WTC11 (cell line): Measurements from ENCODE around the gene XKR8. TPM values are rescaled to one million over a fixed set of nuclear protein-coding genes. Genes with fewer than 3 reads are reported as not detected.

ENCODE experiments used
- ATAC-seq: fragments of 200-7000 bp; cut with Tn5 transposase; 2 replicates; pipeline ENCODE4 v1.10.0; 2021; ENCODE audit warnings: mild to moderate bottlenecking, moderate library complexity
- CTCF ChIA-PET: fragments of 300-600 bp; sonication (Branson Sonifier 250); formaldehyde crosslinking; loops from one replicate; lab custom pipeline; 2021; ENCODE audit warnings: antibody characterized with exemption; lab: Charles Lee
- POLR2A ChIA-PET: fragments of 350-600 bp; sonication (Branson Sonifier 250); formaldehyde crosslinking; loops from one replicate; lab custom pipeline; 2021; ENCODE audit warnings: antibody characterized with exemption; lab: Charles Lee
- DNase-seq: peaks from one replicate; pipeline ENCODE4 v3.0.0; 2021; ENCODE audit warnings: low spot score
- H3K27ac Mint-ChIP-seq: 2 replicates; pipeline ENCODE4 v1.8.0; 2021; ENCODE audit warnings: mixed read lengths
- H3K27me3 Mint-ChIP-seq: 2 replicates; pipeline ENCODE4 v1.8.0; 2021; ENCODE audit warnings: low read depth, mild to moderate bottlenecking, moderate library complexity, mixed read lengths
- H3K36me3 Mint-ChIP-seq: 2 replicates; pipeline ENCODE4 v1.8.0; 2021; ENCODE audit warnings: mixed read lengths
- H3K4me1 Mint-ChIP-seq: 2 replicates; pipeline ENCODE4 v1.8.0; 2022; ENCODE audit warnings: mixed read lengths
- H3K4me3 Mint-ChIP-seq: 2 replicates; pipeline ENCODE4 v1.8.0; 2021; ENCODE audit warnings: mild to moderate bottlenecking, moderate library complexity, mixed read lengths
- H3K9me3 Mint-ChIP-seq: 2 replicates; pipeline ENCODE4 v1.8.0; 2021; ENCODE audit warnings: mixed read lengths
- AFF4 ChIP-seq: sonication (generic); formaldehyde crosslinking; IDR thresholded peaks from 2 replicates; pipeline ENCODE4 v1.8.1; 2023; ENCODE audit warnings: mild to moderate bottlenecking, missing genetic modification reagents, borderline replicate concordance
- CBFB ChIP-seq: sonication (generic); formaldehyde crosslinking; IDR thresholded peaks from 2 replicates; pipeline ENCODE4 v1.8.1; 2022; ENCODE audit warnings: mild to moderate bottlenecking, low read depth, missing genetic modification reagents
- CREB1 ChIP-seq: sonication (generic); formaldehyde crosslinking; IDR thresholded peaks from 2 replicates; pipeline ENCODE4 v1.8.0; 2023; ENCODE audit warnings: mild to moderate bottlenecking, missing genetic modification reagents
- E2F5 ChIP-seq: sonication (generic); formaldehyde crosslinking; IDR thresholded peaks from 2 replicates; pipeline ENCODE4 v1.8.1; 2022; ENCODE audit warnings: mild to moderate bottlenecking, moderate library complexity, missing genetic modification reagents
- EMX1 ChIP-seq: fragments of 250-450 bp; sonication (Bioruptor Pico); IDR thresholded peaks from 2 replicates; pipeline ENCODE4 v1.8.0; 2021; ENCODE audit warnings: mild to moderate bottlenecking
- FOXJ3 ChIP-seq: sonication (generic); formaldehyde crosslinking; IDR thresholded peaks from 2 replicates; pipeline ENCODE4 v1.9.0; 2021; ENCODE audit warnings: missing genetic modification reagents, mild to moderate bottlenecking, borderline replicate concordance
- NFATC4 ChIP-seq: fragments of 250-450 bp; sonication (Bioruptor Pico); IDR thresholded peaks from 2 replicates; pipeline ENCODE4 v1.9.0; 2021; ENCODE audit warnings: mild to moderate bottlenecking
- NR2C2 ChIP-seq: sonication (generic); formaldehyde crosslinking; IDR thresholded peaks from 2 replicates; pipeline ENCODE4 v1.8.0; 2022; ENCODE audit warnings: mild to moderate bottlenecking, missing genetic modification reagents
- NR3C1 ChIP-seq: sonication (generic); formaldehyde crosslinking; conservative IDR thresholded peaks from 2 replicates; pipeline ENCODE4 v1.8.1; 2023; ENCODE audit warnings: low read depth, mild to moderate bottlenecking, missing genetic modification reagents
- OVOL2 ChIP-seq: fragments of 250-450 bp; sonication (Bioruptor Pico); IDR thresholded peaks from 2 replicates; pipeline ENCODE4 v1.9.0; 2021; ENCODE audit warnings: mild to moderate bottlenecking, borderline replicate concordance
- SOX15 ChIP-seq: fragments of 250-450 bp; sonication (Bioruptor Pico); IDR thresholded peaks from 2 replicates; pipeline ENCODE4 v1.9.0; 2021; ENCODE audit warnings: mild to moderate bottlenecking
- STAT6 ChIP-seq: sonication (generic); formaldehyde crosslinking; conservative IDR thresholded peaks from 2 replicates; pipeline ENCODE4 v1.8.1; 2023; ENCODE audit warnings: mild to moderate bottlenecking, low read depth, missing genetic modification reagents, moderate library complexity
- ZBTB43 ChIP-seq: sonication (generic); formaldehyde crosslinking; IDR thresholded peaks from 2 replicates; pipeline ENCODE4 v1.8.1; 2023; ENCODE audit warnings: mild to moderate bottlenecking, missing genetic modification reagents
- ZNF121 ChIP-seq: sonication (generic); formaldehyde crosslinking; IDR thresholded peaks from 2 replicates; pipeline ENCODE4 v1.8.0; 2023; ENCODE audit warnings: missing genetic modification reagents
- ZNF532 ChIP-seq: fragments of 250-450 bp; sonication (Bioruptor Pico); IDR thresholded peaks from 2 replicates; pipeline ENCODE4 v1.9.0; 2021; ENCODE audit warnings: mild to moderate bottlenecking, borderline replicate concordance
- total RNA-seq: library from RNA; stranded (reverse); gene quantifications from 3 replicates; pipeline ENCODE4 v1.2.3, GENCODE V29; 2021
- TF ChIP-seq, protein P1 (sequence below): sonication (generic); formaldehyde crosslinking; IDR thresholded peaks from 2 replicates; pipeline ENCODE4 v1.8.0; 2022; ENCODE audit warnings: missing genetic modification reagents
- TF ChIP-seq, protein P2 (sequence below): sonication (generic); formaldehyde crosslinking; IDR thresholded peaks from 2 replicates; pipeline ENCODE4 v1.8.1; 2023; ENCODE audit warnings: mild to moderate bottlenecking, missing genetic modification reagents, moderate library complexity

The XKR8 gene
- total RNA-seq, 1 experiment from 2014 or later, result 15.5 TPM

- TF ChIP-seq, protein P1, sequence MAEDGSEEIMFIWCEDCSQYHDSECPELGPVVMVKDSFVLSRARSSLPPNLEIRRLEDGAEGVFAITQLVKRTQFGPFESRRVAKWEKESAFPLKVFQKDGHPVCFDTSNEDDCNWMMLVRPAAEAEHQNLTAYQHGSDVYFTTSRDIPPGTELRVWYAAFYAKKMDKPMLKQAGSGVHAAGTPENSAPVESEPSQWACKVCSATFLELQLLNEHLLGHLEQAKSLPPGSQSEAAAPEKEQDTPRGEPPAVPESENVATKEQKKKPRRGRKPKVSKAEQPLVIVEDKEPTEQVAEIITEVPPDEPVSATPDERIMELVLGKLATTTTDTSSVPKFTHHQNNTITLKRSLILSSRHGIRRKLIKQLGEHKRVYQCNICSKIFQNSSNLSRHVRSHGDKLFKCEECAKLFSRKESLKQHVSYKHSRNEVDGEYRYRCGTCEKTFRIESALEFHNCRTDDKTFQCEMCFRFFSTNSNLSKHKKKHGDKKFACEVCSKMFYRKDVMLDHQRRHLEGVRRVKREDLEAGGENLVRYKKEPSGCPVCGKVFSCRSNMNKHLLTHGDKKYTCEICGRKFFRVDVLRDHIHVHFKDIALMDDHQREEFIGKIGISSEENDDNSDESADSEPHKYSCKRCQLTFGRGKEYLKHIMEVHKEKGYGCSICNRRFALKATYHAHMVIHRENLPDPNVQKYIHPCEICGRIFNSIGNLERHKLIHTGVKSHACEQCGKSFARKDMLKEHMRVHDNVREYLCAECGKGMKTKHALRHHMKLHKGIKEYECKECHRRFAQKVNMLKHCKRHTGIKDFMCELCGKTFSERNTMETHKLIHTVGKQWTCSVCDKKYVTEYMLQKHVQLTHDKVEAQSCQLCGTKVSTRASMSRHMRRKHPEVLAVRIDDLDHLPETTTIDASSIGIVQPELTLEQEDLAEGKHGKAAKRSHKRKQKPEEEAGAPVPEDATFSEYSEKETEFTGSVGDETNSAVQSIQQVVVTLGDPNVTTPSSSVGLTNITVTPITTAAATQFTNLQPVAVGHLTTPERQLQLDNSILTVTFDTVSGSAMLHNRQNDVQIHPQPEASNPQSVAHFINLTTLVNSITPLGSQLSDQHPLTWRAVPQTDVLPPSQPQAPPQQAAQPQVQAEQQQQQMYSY, result no peak
- TF ChIP-seq OVOL2 (CRISPR knock-in tag), result no peak
- TF ChIP-seq FOXJ3 (CRISPR knock-in tag), result no peak
These were observed 3.6 kb downstream of the XKR8 start (continued) for GRCh38 chr1:27963393-27963792.

- CTCF ChIA-PET, result no interaction called here
- ATAC-seq, result no peak
- no peak overlapping the region for H3K27ac Mint-ChIP-seq
- TF ChIP-seq E2F5 (CRISPR knock-in tag) (no peak), STAT6 (no peak), ZNF532 (CRISPR knock-in tag) (no peak), SOX15 (CRISPR knock-in tag) (no peak), CREB1 (CRISPR knock-in tag) (no peak), EMX1 (CRISPR knock-in tag) (no peak), NR3C1 (CRISPR knock-in tag) (no peak), ZNF121 (no peak), AFF4 (no peak), NFATC4 (CRISPR knock-in tag) (no peak), NR2C2 (CRISPR knock-in tag) (no peak), ZBTB43 (CRISPR knock-in tag) (no peak), CBFB (CRISPR knock-in tag) (no peak)
- TF ChIP-seq, protein P2, sequence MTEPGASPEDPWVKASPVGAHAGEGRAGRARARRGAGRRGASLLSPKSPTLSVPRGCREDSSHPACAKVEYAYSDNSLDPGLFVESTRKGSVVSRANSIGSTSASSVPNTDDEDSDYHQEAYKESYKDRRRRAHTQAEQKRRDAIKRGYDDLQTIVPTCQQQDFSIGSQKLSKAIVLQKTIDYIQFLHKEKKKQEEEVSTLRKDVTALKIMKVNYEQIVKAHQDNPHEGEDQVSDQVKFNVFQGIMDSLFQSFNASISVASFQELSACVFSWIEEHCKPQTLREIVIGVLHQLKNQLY (CRISPR knock-in tag), result no peak
These were observed 6.8 kb downstream of the XKR8 start for GRCh38 chr1:27966402-27967105.

More at GRCh38 chr1:27966402-27967105, 6.8 kb downstream of the XKR8 start:
- no peak overlapping the region for H3K4me3 Mint-ChIP-seq
- H3K27me3 Mint-ChIP-seq, result no peaks in the 10 kb centered on the region
- H3K36me3 Mint-ChIP-seq, result peaks cover 3% of the 10 kb centered on the region; the same call in 1 of the 2 replicates
- no peaks in the 10 kb centered on the region for H3K9me3 Mint-ChIP-seq
- POLR2A ChIA-PET, result no interaction called here
- DNase-seq, result no peak
- peaks cover 4% of the 10 kb centered on the region for H3K4me1 Mint-ChIP-seq
